Spinal cord (tissue), 10 donors: ENCODE data around the gene PSMC4. TPM values are rescaled to one million over a fixed set of nuclear protein-coding genes. Genes with fewer than 3 reads are reported as not detected.

Source experiments
- DNase-seq, 6 donors: peaks; one replicate each; pipeline versions ENCODE4 v3.0.0 to v3.0.0-alpha.2; 2013 to 2015; ENCODE audit warnings: low spot score in 6 of 6, low read depth in 4 of 6
- H3K27ac ChIP-seq: one replicate; pipeline ENCODE4 v1.5.1; 2013; ENCODE audit warnings: low read depth, low read length, control low read depth
- H3K27me3 ChIP-seq: one replicate; pipeline ENCODE4 v1.6.1; 2013; ENCODE audit warnings: low read length; ENCODE audit not compliant: control insufficient read depth, insufficient read depth
- H3K36me3 ChIP-seq: one replicate; pipeline ENCODE4 v1.6.1; 2013; ENCODE audit warnings: low read length; ENCODE audit not compliant: control insufficient read depth, insufficient read depth
- H3K4me1 ChIP-seq: one replicate; pipeline ENCODE4 v1.6.1; 2013; ENCODE audit warnings: low read length; ENCODE audit not compliant: control insufficient read depth, insufficient read depth
- H3K4me3 ChIP-seq: one replicate; pipeline ENCODE4 v1.5.1; 2013; ENCODE audit warnings: low read depth, low read length, control low read depth
- H3K9me3 ChIP-seq: one replicate; pipeline ENCODE4 v1.6.1; 2013; ENCODE audit warnings: low read length; ENCODE audit not compliant: control insufficient read depth, insufficient read depth
- WGBS: methylation state at CpG from one replicate; pipeline ENCODE4 v1.1.5; 2013; ENCODE audit warnings: missing lambda C conversion rate; ENCODE audit not compliant: insufficient coverage; 5-methylcytosine and 5-hydroxymethylcytosine counted together
- polyA plus RNA-seq, 2 donors: library from polyadenylated mRNA; unstranded; fragments of 120-200 nt; gene quantifications; one replicate each; pipeline ENCODE4 v1.2.1, GENCODE V29; 2013; ENCODE audit not compliant: insufficient read length in 2 of 2
- total RNA-seq, 2 donors: library from RNA; depleted of rRNA in 1 of 2; stranded (reverse); fragments of 120-200 nt in 1 of 2; fragments of >200 nt in 1 of 2; gene quantifications; one replicate each; pipeline versions ENCODE4 v1.2.3 to v1.2.4, GENCODE V29; 2013 to 2014
- donor health status: healthy.

The PSMC4 gene
- total and polyA plus RNA-seq, 4 donors: 80.9 to 106 (median 97.1) TPM

DNA sequence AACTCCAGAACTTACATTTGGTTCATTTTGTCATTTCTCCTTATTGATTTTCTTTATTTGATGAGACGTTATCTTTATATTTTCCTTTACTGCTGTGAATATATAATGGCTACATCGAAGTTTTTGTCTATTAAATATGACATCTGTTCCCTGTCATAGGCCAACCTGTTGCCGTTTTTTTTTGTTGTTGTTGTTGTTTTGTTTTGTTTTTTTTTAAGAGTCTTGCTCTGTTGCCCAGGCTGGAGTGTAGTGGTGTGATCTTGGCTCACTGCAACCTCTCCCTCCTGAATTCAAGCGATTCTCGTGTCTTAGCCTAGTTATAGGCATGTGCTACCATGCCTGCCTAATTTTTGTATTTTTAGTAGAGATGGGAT is 55.6 kb downstream of the PSMC4 start:
- H3K27ac ChIP-seq: no peak overlapping the region
- no peak for DNase-seq
- H3K4me1 ChIP-seq: no peaks in the 10 kb centered on the region
- no peak overlapping the region for H3K4me3 ChIP-seq
- WGBS: no CpG with 5 or more reads among the region's 5 CpGs
- H3K36me3 ChIP-seq: no peaks in the 10 kb centered on the region
- H3K9me3 ChIP-seq: peaks cover 21% of the 10 kb centered on the region
- H3K27me3 ChIP-seq: no peaks in the 10 kb centered on the region

Other genes starting within 250 kb of the PSMC4 start
- 1 to 10 TPM; 1.2 to 8.4 TPM for gene CLC, start 233.1 kb upstream of the PSMC4 start, total RNA-seq
- under 1 TPM; 0.51 to 0.82 TPM for gene CLC, start 233.1 kb upstream of the PSMC4 start, polyA plus RNA-seq
- not detected for gene LEUTX, start 192.3 kb upstream of the PSMC4 start, total RNA-seq
- not detected for gene LEUTX, start 192.3 kb upstream of the PSMC4 start, polyA plus RNA-seq
- gene DYRK1B, start 137.0 kb upstream of the PSMC4 start, total RNA-seq: 10 to 100 TPM; 12.6 to 16.6 TPM
- 10 to 100 TPM; 32.9 to 38.4 TPM for gene DYRK1B, start 137.0 kb upstream of the PSMC4 start, polyA plus RNA-seq
- 100 to 1,000 TPM in 1 of 2 donors, 10 to 100 TPM in 1; 98.0 to 141 TPM for gene FBL, start 124.8 kb upstream of the PSMC4 start, total RNA-seq
- 100 to 1,000 TPM; 122 to 148 TPM for gene FBL, start 124.8 kb upstream of the PSMC4 start, polyA plus RNA-seq
- gene FCGBP, start 36.5 kb upstream of the PSMC4 start, total RNA-seq: 1 to 10 TPM; 2.9 to 3.7 TPM
- 1 to 10 TPM; 2.0 to 2.3 TPM for gene FCGBP, start 36.5 kb upstream of the PSMC4 start, polyA plus RNA-seq
- 10 to 100 TPM; 14.1 to 18.0 TPM for gene ZNF546, start 25.9 kb downstream of the PSMC4 start, total RNA-seq
- 1 to 10 TPM; 6.1 to 9.5 TPM for gene ZNF546, start 25.9 kb downstream of the PSMC4 start, polyA plus RNA-seq
- 10 to 100 TPM; 32.7 to 35.7 TPM for gene ZNF780B, start 85.1 kb downstream of the PSMC4 start, total RNA-seq
- gene ZNF780B, start 85.1 kb downstream of the PSMC4 start, polyA plus RNA-seq: 10 to 100 TPM; 17.7 to 18.9 TPM
- 10 to 100 TPM; 27.2 to 27.4 TPM for gene ZNF780A, start 119.8 kb downstream of the PSMC4 start, total RNA-seq
- 10 to 100 TPM in 1 of 2 donors, 1 to 10 TPM in 1; 9.0 to 14.5 TPM for gene ZNF780A, start 119.8 kb downstream of the PSMC4 start, polyA plus RNA-seq
- gene MAP3K10, start 220.3 kb downstream of the PSMC4 start, total RNA-seq: 10 to 100 TPM; 11.1 to 18.4 TPM
- 10 to 100 TPM; 82.9 to 99.7 TPM for gene MAP3K10, start 220.3 kb downstream of the PSMC4 start, polyA plus RNA-seq
- gene TTC9B, start 247.2 kb downstream of the PSMC4 start, total RNA-seq: 10 to 100 TPM; 19.9 to 34.2 TPM
- 100 to 1,000 TPM; 134 to 139 TPM for gene TTC9B, start 247.2 kb downstream of the PSMC4 start, polyA plus RNA-seq